Renal cortex interstitium (tissue), 11 donors: ENCODE measurements around the gene RPS10. TPM values are rescaled to one million over a fixed set of nuclear protein-coding genes. Genes with fewer than 3 reads are reported as not detected.
"Not testable (repeated sequence)": the region's sequence is repeated elsewhere in the genome, so short reads cannot be mapped to it uniquely, and the experiment has no call there.

Experiments used
- DNase-seq, 11 donors: peaks; one replicate each; pipeline ENCODE4 v3.0.0-alpha.2; 2013; ENCODE audit warnings: low read depth in 9 of 11, low spot score in 4 of 11; ENCODE audit errors: extremely low read depth in 1 of 11
- polyA plus RNA-seq, 3 donors: library from polyadenylated mRNA; unstranded; fragments of 120-200 nt; gene quantifications; one replicate each; pipeline ENCODE4 v1.2.1, GENCODE V29; 2013; ENCODE audit not compliant: insufficient read length in 3 of 3

RPS10 gene
- polyA plus RNA-seq, 3 donors, result 1,231 to 1,439 (median 1,257) TPM

- no peak for DNase-seq
Measured at GRCh38 chr6:34386316-34387137, 39.3 kb downstream of the RPS10 start.

GRCh38 chr6:34385793-34386195 lies 40.1 kb downstream of the RPS10 start:
- DNase-seq, result no peak

GRCh38 chr6:34384321-34385153 lies 41.3 kb downstream of the RPS10 start:
- DNase-seq, result no peak

- no peak for DNase-seq
Measured at GRCh38 chr6:34383656-34384320, 42.1 kb downstream of the RPS10 start.

- DNase-seq, result peak in 6 of 11 donors; percentile 47 to 79 (median 58)
Measured at GRCh38 chr6:34383161-34383631, 42.7 kb downstream of the RPS10 start.

- DNase-seq, result no peak
Measured at GRCh38 chr6:34381081-34381480, 44.8 kb downstream of the RPS10 start.

GRCh38 chr6:34378470-34378869 lies 47.4 kb downstream of the RPS10 start:
- DNase-seq, result no peak

GRCh38 chr6:34377984-34378383 lies 47.9 kb downstream of the RPS10 start:
- no peak for DNase-seq

- not testable (repeated sequence) for DNase-seq
Measured at GRCh38 chr6:34377571-34377970, 48.3 kb downstream of the RPS10 start.

GRCh38 chr6:34375833-34376232 lies 50.0 kb downstream of the RPS10 start:
- DNase-seq, result no peak

GRCh38 chr6:34374508-34374907 lies 51.4 kb downstream of the RPS10 start:
- no peak for DNase-seq

GRCh38 chr6:34374069-34374468 lies 51.8 kb downstream of the RPS10 start:
- no peak for DNase-seq

- DNase-seq, result no peak
Measured at GRCh38 chr6:34373511-34373910, 52.4 kb downstream of the RPS10 start.

GRCh38 chr6:34371865-34372264 lies 54.0 kb downstream of the RPS10 start:
- not testable (repeated sequence) for DNase-seq

- no peak for DNase-seq
Measured at GRCh38 chr6:34370361-34370760, 55.5 kb downstream of the RPS10 start.

GRCh38 chr6:34369385-34369784 lies 56.5 kb downstream of the RPS10 start:
- no peak for DNase-seq
